PFSK-1 (cell line): Measurements from ENCODE around the gene ZKSCAN1.
A peak's percentile ranks its signal among the peaks of the same experiment; 100 is the strongest.

ENCODE experiments used
- FOXP2 ChIP-seq: optimal IDR thresholded peaks from 2 replicates; pipeline ENCODE3; 2011; ENCODE audit warnings: borderline replicate concordance, control low read depth, inconsistent platforms; ENCODE audit not compliant: insufficient read depth; ENCODE audit errors: extremely low read length, extremely low read depth
- POLR2AphosphoS5 ChIP-seq: IDR thresholded peaks from 2 replicates; pipeline ENCODE4 v1.6.1; 2012; ENCODE audit warnings: low read depth, mild to moderate bottlenecking, control low read depth, low read length, moderate library complexity
- REST ChIP-seq, 2 experiments: IDR thresholded peaks; 2 replicates each; pipeline versions ENCODE4 v1.6.1 to v1.8.0; 2011 to 2012; ENCODE audit warnings: low read depth in 2 of 2, low read length in 2 of 2, control low read depth in 1 of 2, inconsistent platforms in 1 of 2, mild to moderate bottlenecking in 1 of 2, moderate library complexity in 1 of 2; ENCODE audit not compliant: insufficient read depth in 1 of 2
- SIN3A ChIP-seq: IDR thresholded peaks from 2 replicates; pipeline ENCODE4 v1.6.1; 2012; ENCODE audit warnings: mild to moderate bottlenecking, low read length, moderate library complexity, borderline replicate concordance; ENCODE audit not compliant: insufficient read depth
- TAF1 ChIP-seq: IDR thresholded peaks from 2 replicates; pipeline ENCODE4 v1.6.1; 2012; ENCODE audit warnings: low read length, control low read depth, borderline replicate concordance; ENCODE audit not compliant: insufficient read depth

Gene ZKSCAN1

DNA sequence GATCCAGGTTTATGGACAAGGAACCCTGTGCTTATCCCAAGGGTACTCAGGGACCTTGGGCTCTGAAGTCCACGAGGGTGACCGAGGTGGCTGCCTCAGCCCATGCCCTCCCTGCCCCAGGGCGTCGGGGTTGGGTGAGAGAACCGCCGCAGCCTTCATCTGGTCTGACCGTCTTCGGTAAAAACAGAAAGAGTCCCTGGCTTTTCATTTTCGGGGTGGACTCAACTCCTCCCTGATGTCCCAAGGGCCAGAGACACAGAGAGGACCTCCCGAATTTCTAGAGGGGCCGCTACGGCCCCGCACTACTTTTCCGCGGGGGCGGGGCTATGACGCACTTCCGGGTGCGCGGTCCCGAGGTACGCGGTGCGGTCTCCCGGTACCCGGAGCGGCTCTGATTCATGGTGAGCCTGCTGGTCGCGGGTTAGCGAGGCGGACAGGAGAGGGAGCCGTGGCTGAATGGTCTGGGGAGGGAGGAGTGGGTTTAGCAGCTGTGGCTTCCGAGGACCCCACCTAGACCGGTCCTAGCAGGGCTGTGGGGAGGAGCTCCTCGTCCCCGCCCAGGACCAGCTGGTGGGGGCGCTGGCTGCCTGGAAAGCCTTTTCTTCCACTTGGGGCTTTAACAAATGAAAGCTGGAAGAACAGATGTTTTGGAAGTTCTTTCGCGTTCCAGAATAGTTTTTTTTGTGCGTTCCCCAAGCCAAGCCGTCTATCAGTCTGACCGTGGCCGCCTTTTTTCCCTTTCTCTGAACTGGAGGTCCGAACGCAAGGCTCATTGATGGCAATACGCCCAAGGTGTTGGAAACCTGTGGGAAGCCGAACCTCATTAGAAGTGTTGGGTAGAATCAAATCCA, 34.3 kb downstream of the ZKSCAN1 start, which contains the start of gene ZSCAN21:
ZSCAN21 (plus strand) TSS at position 334 of the 851 bp plus-strand sequence. CDS start 7,233 bp downstream, outside the sequence.
- TF ChIP-seq SIN3A, result no peak; the same call in 1 of the 2 replicates
- no peak for TF ChIP-seq REST (IDR thresholded peaks at IDR 0.05; ENCODE audit: insufficient read depth in 1 of 2, low read depth in 2 of 2, low read length in 2 of 2)
- peak; percentile 67; the same call in 1 of the 2 replicates for TF ChIP-seq TAF1
- peak; percentile 84 for TF ChIP-seq POLR2AphosphoS5
- no peak for TF ChIP-seq FOXP2

DNA sequence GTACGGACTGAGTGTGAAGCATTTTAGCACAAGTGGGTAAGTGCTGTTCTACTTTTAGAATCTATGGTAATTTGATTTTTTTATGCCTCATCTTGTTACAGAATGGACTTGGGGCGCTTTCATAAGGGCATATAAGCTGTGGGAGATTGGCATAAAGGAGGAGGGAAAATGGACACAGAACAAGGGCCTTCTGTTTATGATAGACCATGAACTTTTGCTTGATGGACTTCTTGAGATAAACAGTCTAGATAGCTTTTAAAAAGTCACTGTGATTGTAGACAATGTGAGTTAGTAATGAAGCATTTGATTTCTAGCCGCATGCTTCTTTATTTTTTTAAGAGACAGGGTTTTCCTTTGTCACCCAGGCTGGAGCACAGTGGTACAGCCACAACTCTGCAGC, 36.2 kb downstream of the ZKSCAN1 start:
- TF ChIP-seq FOXP2 (no peak), TAF1 (no peak), POLR2AphosphoS5 (no peak), SIN3A (no peak), REST (IDR thresholded peaks at IDR 0.05; ENCODE audit: insufficient read depth in 1 of 2, low read depth in 2 of 2, low read length in 2 of 2) (no peak)

GRCh38 chr7:100053215-100053614, 37.8 kb downstream of the ZKSCAN1 start:
- TF ChIP-seq SIN3A, result no peak
- no peak for TF ChIP-seq POLR2AphosphoS5
- TF ChIP-seq TAF1, result no peak
- no peak for TF ChIP-seq REST (IDR thresholded peaks at IDR 0.05; ENCODE audit: insufficient read depth in 1 of 2, low read depth in 2 of 2, low read length in 2 of 2)
- TF ChIP-seq FOXP2, result no peak

- no peak for TF ChIP-seq SIN3A
- TF ChIP-seq TAF1, result no peak
- TF ChIP-seq POLR2AphosphoS5, result no peak
- no peak for TF ChIP-seq FOXP2
- no peak for TF ChIP-seq REST (IDR thresholded peaks at IDR 0.05; ENCODE audit: insufficient read depth in 1 of 2, low read depth in 2 of 2, low read length in 2 of 2)
Measured at GRCh38 chr7:100057006-100057405, 41.6 kb downstream of the ZKSCAN1 start.
